ENCODE measurements around the gene BTG2. TPM values are rescaled to one million over a fixed set of nuclear protein-coding genes. Genes with fewer than 3 reads are reported as not detected.

BTG2 gene
- total RNA-seq, 1 experiment from 2014 or later, result 19.4 TPM

GRCh38 chr1:203283597-203283996, 21.7 kb upstream of the BTG2 start:
- CTCF ChIA-PET, result interaction anchor here (0.6 to 4.6 kb wide), 3 partner anchors 11 to 51 kb away, joined by 3 to 27 read pairs (median 24); no protein-coding TSS in a partner anchor
- Mint-ChIP-seq H3K27me3 (ENCODE audit: low read depth) (peaks cover 22% of the 10 kb centered on the region), H3K36me3 (no peaks in the 10 kb centered on the region), H3K27ac (no peak overlapping the region), H3K9me3 (no peaks in the 10 kb centered on the region), H3K4me3 (no peak overlapping the region), H3K4me1 (peaks cover 29% of the 10 kb centered on the region)
- DNase-seq (ENCODE audit: low spot score), result no peak
- ATAC-seq, result no peak
- POLR2A ChIA-PET, result no interaction called here
- TF ChIP-seq ESRRA (CRISPR knock-in tag; IDR thresholded peaks at IDR 0.05; ENCODE audit: borderline replicate concordance), result no peak
- no peak for TF ChIP-seq MLX (CRISPR knock-in tag; IDR thresholded peaks at IDR 0.05)
- TF ChIP-seq CREM (CRISPR knock-in tag; IDR thresholded peaks at IDR 0.05), result no peak
- TF ChIP-seq, protein P1, sequence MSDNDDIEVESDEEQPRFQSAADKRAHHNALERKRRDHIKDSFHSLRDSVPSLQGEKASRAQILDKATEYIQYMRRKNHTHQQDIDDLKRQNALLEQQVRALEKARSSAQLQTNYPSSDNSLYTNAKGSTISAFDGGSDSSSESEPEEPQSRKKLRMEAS (CRISPR knock-in tag; IDR thresholded peaks at IDR 0.05), result no peak
- TF ChIP-seq, protein P2, sequence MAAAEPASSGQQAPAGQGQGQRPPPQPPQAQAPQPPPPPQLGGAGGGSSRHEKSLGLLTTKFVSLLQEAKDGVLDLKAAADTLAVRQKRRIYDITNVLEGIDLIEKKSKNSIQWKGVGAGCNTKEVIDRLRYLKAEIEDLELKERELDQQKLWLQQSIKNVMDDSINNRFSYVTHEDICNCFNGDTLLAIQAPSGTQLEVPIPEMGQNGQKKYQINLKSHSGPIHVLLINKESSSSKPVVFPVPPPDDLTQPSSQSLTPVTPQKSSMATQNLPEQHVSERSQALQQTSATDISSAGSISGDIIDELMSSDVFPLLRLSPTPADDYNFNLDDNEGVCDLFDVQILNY (CRISPR knock-in tag; IDR thresholded peaks at IDR 0.05), result no peak
- TF ChIP-seq USF2 (CRISPR knock-in tag; IDR thresholded peaks at IDR 0.05), result no peak
- TF ChIP-seq MXD4 (CRISPR knock-in tag; IDR thresholded peaks at IDR 0.05; ENCODE audit: borderline replicate concordance), result no peak
- TF ChIP-seq ZNF121 (CRISPR knock-in tag; IDR thresholded peaks at IDR 0.05), result no peak
- no peak for TF ChIP-seq ATF6 (CRISPR knock-in tag; IDR thresholded peaks at IDR 0.05)
- TF ChIP-seq NR1H2 (CRISPR knock-in tag; IDR thresholded peaks at IDR 0.05), result no peak
- TF ChIP-seq ZNF263 (CRISPR knock-in tag; IDR thresholded peaks at IDR 0.05; ENCODE audit: low read depth), result no peak
- TF ChIP-seq KAT7 (CRISPR knock-in tag; IDR thresholded peaks at IDR 0.05; ENCODE audit: borderline replicate concordance), result no peak
- TF ChIP-seq GABPB1 (CRISPR knock-in tag; IDR thresholded peaks at IDR 0.05), result no peak
- TF ChIP-seq, protein P3, sequence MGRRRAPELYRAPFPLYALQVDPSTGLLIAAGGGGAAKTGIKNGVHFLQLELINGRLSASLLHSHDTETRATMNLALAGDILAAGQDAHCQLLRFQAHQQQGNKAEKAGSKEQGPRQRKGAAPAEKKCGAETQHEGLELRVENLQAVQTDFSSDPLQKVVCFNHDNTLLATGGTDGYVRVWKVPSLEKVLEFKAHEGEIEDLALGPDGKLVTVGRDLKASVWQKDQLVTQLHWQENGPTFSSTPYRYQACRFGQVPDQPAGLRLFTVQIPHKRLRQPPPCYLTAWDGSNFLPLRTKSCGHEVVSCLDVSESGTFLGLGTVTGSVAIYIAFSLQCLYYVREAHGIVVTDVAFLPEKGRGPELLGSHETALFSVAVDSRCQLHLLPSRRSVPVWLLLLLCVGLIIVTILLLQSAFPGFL (CRISPR knock-in tag; IDR thresholded peaks at IDR 0.05; ENCODE audit: borderline replicate concordance), result no peak
- no peak for TF ChIP-seq ETV6 (CRISPR knock-in tag; IDR thresholded peaks at IDR 0.05)
- TF ChIP-seq, protein P4, sequence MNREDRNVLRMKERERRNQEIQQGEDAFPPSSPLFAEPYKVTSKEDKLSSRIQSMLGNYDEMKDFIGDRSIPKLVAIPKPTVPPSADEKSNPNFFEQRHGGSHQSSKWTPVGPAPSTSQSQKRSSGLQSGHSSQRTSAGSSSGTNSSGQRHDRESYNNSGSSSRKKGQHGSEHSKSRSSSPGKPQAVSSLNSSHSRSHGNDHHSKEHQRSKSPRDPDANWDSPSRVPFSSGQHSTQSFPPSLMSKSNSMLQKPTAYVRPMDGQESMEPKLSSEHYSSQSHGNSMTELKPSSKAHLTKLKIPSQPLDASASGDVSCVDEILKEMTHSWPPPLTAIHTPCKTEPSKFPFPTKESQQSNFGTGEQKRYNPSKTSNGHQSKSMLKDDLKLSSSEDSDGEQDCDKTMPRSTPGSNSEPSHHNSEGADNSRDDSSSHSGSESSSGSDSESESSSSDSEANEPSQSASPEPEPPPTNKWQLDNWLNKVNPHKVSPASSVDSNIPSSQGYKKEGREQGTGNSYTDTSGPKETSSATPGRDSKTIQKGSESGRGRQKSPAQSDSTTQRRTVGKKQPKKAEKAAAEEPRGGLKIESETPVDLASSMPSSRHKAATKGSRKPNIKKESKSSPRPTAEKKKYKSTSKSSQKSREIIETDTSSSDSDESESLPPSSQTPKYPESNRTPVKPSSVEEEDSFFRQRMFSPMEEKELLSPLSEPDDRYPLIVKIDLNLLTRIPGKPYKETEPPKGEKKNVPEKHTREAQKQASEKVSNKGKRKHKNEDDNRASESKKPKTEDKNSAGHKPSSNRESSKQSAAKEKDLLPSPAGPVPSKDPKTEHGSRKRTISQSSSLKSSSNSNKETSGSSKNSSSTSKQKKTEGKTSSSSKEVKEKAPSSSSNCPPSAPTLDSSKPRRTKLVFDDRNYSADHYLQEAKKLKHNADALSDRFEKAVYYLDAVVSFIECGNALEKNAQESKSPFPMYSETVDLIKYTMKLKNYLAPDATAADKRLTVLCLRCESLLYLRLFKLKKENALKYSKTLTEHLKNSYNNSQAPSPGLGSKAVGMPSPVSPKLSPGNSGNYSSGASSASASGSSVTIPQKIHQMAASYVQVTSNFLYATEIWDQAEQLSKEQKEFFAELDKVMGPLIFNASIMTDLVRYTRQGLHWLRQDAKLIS (CRISPR knock-in tag; IDR thresholded peaks at IDR 0.05; ENCODE audit: borderline replicate concordance), result no peak
- no peak for TF ChIP-seq NFATC4 (CRISPR knock-in tag; IDR thresholded peaks at IDR 0.05)
- no peak for TF ChIP-seq EMX1 (CRISPR knock-in tag; IDR thresholded peaks at IDR 0.05)
- TF ChIP-seq MYBL2 (CRISPR knock-in tag; IDR thresholded peaks at IDR 0.05), result no peak

Data from WTC11 (cell line).